Activated T-cell treated with anti-CD3 and anti-CD28 coated beads, Interleukin-2, amount 50 U/mL, for 72 hours (primary cell): ENCODE data around the gene SYDE1. TPM values are rescaled to one million over a fixed set of nuclear protein-coding genes. Genes with fewer than 3 reads are reported as not detected.

Source experiments
- ATAC-seq, 2 donors: fragments of 150-1000 bp; cut with Tn5 transposase; replicated peaks in 1 of 2; 2 replicates each; pipeline ENCODE4 v1.10.0; 2021; ENCODE audit warnings: moderate library complexity in 2 of 2, mild to moderate bottlenecking in 1 of 2
- DNase-seq, 2 donors: peaks; one replicate each; pipeline ENCODE4 v3.0.0; 2021 to 2022; ENCODE audit warnings: mixed read lengths in 1 of 2
- H3K27ac Mint-ChIP-seq: one replicate; pipeline ENCODE4 v1.8.0; 2022; ENCODE audit warnings: mild to moderate bottlenecking, moderate library complexity, mixed read lengths
- H3K27me3 Mint-ChIP-seq: one replicate; pipeline ENCODE4 v1.8.0; 2022; ENCODE audit warnings: low read depth, mixed read lengths
- H3K36me3 Mint-ChIP-seq, 2 donors: one replicate each; pipeline ENCODE4 v1.8.0; 2022; ENCODE audit warnings: mixed read lengths in 2 of 2, mild to moderate bottlenecking in 1 of 2; ENCODE audit not compliant: insufficient read depth in 2 of 2
- H3K4me1 Mint-ChIP-seq: one replicate; pipeline ENCODE4 v1.8.0; 2022; ENCODE audit warnings: low read depth, mixed read lengths
- H3K4me3 Mint-ChIP-seq, 2 donors: one replicate each; pipeline ENCODE4 v1.8.0; 2022; ENCODE audit warnings: mild to moderate bottlenecking in 2 of 2, mixed read lengths in 2 of 2, moderate library complexity in 2 of 2
- H3K9me3 Mint-ChIP-seq, 2 donors: one replicate each; pipeline ENCODE4 v1.8.0; 2022; ENCODE audit warnings: mixed read lengths in 2 of 2
- total RNA-seq, 2 donors: library from RNA; stranded (reverse); gene quantifications; one replicate each; pipeline ENCODE4 v1.2.3, GENCODE V29; 2022

SYDE1 gene
- total RNA-seq, 2 donors from 2014 or later = 1.4 to 1.6 TPM

DNA sequence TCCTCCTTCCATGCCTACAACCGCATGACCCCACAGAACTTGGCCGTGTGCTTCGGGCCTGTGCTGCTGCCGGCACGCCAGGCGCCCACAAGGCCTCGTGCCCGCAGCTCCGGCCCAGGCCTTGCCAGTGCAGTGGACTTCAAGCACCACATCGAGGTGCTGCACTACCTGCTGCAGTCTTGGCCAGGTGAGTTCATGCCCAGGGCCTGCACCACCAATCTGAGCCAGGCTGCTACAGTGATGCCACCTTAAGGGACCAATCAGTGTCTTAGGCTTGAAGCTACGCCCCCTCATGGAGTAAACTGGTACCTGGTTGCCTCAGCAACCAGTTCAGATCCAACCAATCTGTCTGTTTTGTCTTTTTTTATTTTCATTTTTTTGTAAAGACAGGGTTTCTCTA is 5.2 kb downstream of the SYDE1 start:
- Mint-ChIP-seq H3K4me3 (no peak overlapping the region), H3K4me1 (peaks cover 6% of the 10 kb centered on the region), H3K36me3 (peaks cover 0 to 1% of the 10 kb centered on the region in 2 donors), H3K9me3 (no peaks in the 10 kb centered on the region), H3K27me3 (peaks cover 8% of the 10 kb centered on the region), H3K27ac (no peak overlapping the region)
- DNase-seq (no peak), ATAC-seq (no peak)

DNA sequence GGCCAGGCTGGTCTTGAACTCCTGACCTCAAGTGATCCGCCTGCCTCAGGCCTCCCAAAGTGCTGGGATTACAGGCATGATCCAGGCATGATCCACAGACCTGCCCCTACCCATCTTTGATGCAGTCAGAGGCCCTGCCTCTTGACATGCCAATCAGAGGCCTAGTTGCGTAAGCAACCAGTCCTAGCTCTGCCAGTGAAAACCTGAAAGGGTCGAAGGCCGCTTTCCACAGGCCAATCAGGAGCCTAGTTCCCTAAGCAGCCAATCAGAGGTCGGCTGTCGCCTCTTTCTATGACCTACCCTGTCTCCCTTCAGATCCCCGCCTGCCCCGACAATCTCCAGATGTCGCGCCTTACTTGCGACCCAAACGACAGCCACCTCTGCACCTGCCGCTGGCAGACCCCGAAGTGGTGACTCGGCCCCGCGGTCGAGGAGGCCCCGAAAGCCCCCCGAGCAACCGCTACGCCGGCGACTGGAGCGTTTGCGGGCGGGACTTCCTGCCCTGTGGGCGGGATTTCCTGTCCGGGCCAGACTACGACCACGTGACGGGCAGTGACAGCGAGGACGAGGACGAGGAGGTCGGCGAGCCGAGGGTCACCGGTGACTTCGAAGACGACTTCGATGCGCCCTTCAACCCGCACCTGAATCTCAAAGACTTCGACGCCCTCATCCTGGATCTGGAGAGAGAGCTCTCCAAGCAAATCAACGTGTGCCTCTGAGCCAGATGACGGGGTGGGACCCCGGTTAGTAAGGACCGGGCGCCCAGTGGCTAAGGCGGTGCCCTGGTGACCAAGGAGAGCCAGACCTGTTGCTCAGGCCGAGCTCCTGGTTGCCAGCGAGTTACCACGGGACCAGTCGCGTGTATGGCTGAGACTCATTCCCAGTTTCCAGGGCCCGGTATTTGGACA is 6.3 kb downstream of the SYDE1 start:
- Mint-ChIP-seq H3K27ac (no peak overlapping the region), H3K4me1 (no peaks in the 10 kb centered on the region), H3K9me3 (no peaks in the 10 kb centered on the region), H3K36me3 (peaks cover 0 to 3% of the 10 kb centered on the region in 2 donors), H3K27me3 (peaks cover under 1% of the 10 kb centered on the region), H3K4me3 (no peak overlapping the region)
- DNase-seq (no peak), ATAC-seq (no peak)

DNA sequence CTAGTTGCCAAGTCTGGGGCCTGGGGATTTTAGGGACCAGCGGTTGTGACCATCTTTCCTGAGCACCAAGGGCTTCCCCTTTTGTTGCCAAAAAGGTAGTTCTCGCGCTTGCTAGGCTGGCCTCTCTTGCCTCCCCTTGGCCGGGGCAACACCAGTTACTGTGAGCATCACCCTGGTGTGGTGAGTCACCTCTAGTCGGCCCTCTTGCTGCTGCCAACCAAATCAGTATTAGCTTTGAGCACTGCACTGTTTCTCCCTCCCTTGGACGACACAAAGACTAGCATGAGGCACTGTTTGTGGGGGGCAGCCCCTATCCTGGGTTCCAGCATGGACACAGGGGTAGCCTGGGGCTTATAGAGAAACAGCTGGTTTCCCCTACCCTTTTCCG is 6.9 kb downstream of the SYDE1 start:
- Mint-ChIP-seq H3K27ac (no peak overlapping the region), H3K4me1 (no peaks in the 10 kb centered on the region), H3K27me3 (no peaks in the 10 kb centered on the region), H3K4me3 (no peak overlapping the region), H3K9me3 (no peaks in the 10 kb centered on the region), H3K36me3 (peaks cover 1 to 8% of the 10 kb centered on the region in 2 donors)
- ATAC-seq = no peak
- no peak for DNase-seq

DNA sequence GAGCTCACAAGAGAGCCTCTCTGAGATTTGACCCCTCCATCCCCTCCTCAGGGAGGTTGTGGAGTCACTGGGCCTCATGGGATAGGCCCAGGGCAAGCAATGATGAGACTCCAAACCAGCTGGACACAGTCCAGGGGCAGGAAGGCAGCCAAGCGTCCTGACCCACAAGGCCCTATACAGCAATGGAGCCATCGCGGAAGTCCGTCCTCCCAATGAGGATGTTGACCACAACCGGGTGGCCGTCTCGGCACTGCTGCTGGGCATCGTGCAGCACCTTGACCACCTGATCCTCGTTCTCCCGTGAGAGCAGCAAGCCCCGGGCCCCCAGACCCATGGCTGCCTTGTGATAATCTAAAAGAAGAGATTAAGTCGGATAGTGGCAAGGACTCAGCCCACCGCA is 7.9 kb downstream of the SYDE1 start:
- Mint-ChIP-seq H3K27ac (no peak overlapping the region), H3K36me3 (peaks cover 3 to 14% of the 10 kb centered on the region in 2 donors)
- no peak for ATAC-seq

DNA sequence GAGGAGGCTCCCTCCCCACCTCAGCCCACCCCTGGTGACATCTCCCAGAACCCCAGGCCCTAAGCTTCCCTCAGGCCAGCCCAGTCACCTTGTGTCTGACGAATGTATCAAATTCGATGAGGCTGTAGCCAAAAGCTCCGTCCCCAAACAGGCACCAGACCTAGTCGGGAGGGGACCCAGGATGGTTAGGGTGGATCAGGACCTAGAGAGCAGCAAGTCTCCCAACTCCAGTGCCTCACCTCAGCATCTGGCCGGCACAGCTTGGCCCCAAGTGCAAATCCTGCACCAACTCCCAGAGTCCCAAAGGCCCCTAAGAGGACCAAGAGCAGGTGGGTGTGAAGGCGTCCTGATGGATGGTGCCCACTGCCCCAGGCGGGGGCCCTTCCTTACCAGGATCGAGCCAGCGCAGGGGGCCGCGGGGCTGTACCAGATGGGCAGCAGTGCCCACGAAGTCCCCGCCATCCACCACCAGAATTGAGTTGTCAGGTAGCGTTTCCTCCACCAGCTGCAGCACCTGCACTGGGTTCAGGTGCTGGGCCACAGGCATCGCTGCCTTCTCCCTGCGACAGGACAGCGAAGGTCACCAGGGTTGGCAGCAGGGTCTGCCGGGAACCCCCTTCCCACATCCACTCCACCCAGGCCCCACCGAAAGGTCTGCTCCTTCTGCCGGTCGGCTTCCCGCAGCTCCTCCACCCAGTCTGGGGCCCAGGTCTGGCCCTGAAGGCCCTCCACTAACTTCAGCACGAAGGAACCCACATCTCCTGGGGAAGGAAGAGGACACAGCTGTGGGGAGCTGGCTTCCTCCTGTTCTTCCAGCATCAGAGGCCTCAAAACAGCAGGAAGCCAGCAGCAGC is 8.8 kb downstream of the SYDE1 start:
- H3K9me3 Mint-ChIP-seq = no peaks in the 10 kb centered on the region

More for the DNA sequence above, 7.9 kb downstream of the SYDE1 start:
- H3K4me3 Mint-ChIP-seq = no peak overlapping the region
- H3K27me3 Mint-ChIP-seq = no peaks in the 10 kb centered on the region
- DNase-seq = no peak
- no peaks in the 10 kb centered on the region for H3K4me1 Mint-ChIP-seq
- H3K9me3 Mint-ChIP-seq = no peaks in the 10 kb centered on the region

DNA sequence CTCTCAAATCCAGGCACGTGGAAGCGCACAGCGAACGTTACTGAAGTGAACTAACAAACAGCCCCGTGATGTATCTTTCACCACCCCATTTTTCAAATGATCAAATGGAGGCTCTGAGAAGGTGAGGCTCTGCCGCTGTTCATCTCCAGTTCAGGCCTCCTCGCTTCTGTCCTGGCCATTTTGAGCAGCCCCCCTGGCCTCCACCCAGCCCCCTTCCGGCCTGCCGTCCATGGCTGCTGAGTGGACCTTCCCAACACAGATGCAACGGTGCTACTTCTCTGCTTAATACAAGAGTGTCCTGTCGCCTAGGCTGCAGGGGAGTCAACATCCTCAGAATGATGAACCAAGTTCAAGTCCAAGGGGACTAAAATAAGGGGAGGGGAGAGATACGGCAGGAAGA is 9.7 kb downstream of the SYDE1 start:
- DNase-seq = no peak
- Mint-ChIP-seq H3K4me3 (no peak overlapping the region), H3K27me3 (no peaks in the 10 kb centered on the region), H3K27ac (no peak overlapping the region), H3K36me3 (peaks cover 5 to 25% of the 10 kb centered on the region in 2 donors), H3K9me3 (no peaks in the 10 kb centered on the region), H3K4me1 (no peaks in the 10 kb centered on the region)
- ATAC-seq = no peak

More for the DNA sequence above, 8.8 kb downstream of the SYDE1 start:
- Mint-ChIP-seq H3K4me3 (no peak overlapping the region), H3K4me1 (no peaks in the 10 kb centered on the region), H3K36me3 (peaks cover 5 to 19% of the 10 kb centered on the region in 2 donors), H3K27me3 (no peaks in the 10 kb centered on the region), H3K27ac (no peak overlapping the region)
- DNase-seq (no peak), ATAC-seq (no peak)

DNA sequence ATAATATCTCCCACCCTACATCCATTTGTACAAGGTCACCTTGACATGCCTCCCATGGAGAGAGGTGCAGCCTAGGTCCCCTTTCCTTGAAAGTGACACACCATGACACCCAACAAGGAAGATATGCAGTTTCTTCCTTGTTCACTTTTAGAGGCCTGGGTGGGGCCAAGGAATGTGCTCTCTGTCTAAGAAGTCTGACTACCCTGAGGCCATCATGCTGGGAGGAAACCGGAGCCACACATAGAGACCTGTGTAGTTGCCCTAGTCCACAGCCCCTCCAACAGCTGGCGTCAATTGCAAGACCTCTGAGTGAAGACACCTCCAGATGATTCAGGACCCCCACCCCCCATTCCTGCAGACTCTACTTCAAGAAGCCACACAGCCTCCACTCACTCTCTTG is 11.0 kb downstream of the SYDE1 start:
- Mint-ChIP-seq H3K36me3 (peaks cover 6 to 25% of the 10 kb centered on the region in 2 donors), H3K9me3 (no peaks in the 10 kb centered on the region), H3K4me3 (no peak overlapping the region), H3K4me1 (no peaks in the 10 kb centered on the region), H3K27me3 (no peaks in the 10 kb centered on the region), H3K27ac (no peak overlapping the region)
- ATAC-seq (no peak), DNase-seq (no peak)

DNA sequence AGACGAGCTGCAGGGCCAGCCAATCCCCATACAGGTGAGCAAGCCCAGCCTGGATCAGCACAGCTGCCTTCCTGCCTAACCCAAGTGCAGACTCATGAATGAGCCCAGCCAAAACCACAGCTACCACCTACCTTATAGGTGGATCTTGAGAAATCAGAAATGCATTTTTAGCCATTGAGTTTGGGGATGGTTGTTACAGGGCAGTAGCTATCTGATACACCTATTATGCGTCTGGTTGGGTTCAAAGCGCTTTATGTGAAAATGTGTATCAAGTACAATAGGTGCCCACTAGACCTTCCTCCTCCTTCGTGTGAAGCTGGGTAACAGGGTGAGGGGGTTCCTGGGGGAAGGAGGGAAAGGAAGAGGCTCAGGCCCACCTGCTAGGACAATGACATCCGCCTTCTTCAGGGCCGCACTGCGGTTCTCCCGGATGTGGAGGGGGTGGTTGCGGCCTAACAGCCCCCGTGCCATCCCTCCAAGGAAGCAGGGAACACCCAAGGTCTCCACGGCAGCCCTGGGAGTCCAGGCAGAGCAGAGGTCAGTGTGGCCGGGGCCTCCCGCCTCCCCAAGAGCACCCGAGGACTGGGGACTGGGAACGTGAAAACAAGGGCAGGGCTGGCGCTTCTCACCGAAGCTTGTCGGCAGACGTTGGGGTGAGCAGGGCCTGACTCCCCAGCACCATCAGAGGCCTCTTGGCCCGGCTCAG is 11.7 kb downstream of the SYDE1 start:
- ATAC-seq (no peak), DNase-seq (no peak)
- Mint-ChIP-seq H3K4me3 (no peak overlapping the region), H3K9me3 (no peaks in the 10 kb centered on the region), H3K27ac (no peak overlapping the region), H3K27me3 (no peaks in the 10 kb centered on the region), H3K4me1 (peaks cover 3% of the 10 kb centered on the region), H3K36me3 (peaks cover 6 to 25% of the 10 kb centered on the region in 2 donors)

DNA sequence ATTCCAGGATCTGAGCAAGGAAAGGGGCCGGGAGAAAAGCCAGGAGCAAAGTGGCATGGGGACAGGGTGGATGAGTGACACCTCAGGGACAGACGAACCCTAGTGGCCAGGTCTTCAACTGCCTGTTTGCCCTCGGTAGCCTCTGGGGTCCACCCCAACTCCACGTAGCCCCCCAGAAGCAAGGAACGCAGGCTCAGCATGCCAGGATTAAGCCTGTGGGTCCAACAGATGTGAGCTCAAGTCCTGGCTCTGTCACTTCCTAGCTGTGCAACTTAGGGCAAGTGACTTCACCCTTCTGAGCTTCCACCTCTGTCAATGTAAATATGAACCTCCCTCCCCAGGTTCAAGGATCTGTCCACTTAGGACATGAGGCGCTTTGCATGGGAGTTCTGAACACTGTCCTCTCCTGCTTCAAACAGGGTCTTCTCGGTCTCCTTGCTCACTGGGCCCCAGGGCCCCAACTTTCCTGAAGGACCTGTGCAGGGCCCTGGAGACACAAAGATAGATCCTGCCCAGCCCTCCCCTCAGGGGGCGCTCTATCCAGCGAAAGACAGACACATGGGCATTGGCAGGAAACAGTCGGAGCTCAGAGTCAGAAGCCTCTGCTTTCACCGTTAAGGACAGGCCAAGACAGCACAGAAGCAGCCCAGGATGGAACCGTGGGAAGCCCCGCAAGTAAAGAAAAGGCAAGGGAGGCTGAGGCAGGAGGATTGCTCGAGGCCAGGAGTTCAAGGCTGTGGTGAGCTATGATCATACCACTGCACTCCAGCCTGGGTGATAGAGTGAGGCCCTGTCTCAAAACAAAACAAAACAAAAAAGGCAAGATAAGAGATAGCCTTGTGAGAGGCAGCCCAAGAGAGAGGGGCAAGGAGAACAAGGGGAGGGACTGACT is 13.2 kb downstream of the SYDE1 start:
- Mint-ChIP-seq H3K4me3 (no peak overlapping the region), H3K36me3 (peaks cover 9 to 23% of the 10 kb centered on the region in 2 donors), H3K27me3 (no peaks in the 10 kb centered on the region), H3K9me3 (no peaks in the 10 kb centered on the region), H3K4me1 (peaks cover 11% of the 10 kb centered on the region), H3K27ac (no peak overlapping the region)
- ATAC-seq = no peak
- no peak for DNase-seq

DNA sequence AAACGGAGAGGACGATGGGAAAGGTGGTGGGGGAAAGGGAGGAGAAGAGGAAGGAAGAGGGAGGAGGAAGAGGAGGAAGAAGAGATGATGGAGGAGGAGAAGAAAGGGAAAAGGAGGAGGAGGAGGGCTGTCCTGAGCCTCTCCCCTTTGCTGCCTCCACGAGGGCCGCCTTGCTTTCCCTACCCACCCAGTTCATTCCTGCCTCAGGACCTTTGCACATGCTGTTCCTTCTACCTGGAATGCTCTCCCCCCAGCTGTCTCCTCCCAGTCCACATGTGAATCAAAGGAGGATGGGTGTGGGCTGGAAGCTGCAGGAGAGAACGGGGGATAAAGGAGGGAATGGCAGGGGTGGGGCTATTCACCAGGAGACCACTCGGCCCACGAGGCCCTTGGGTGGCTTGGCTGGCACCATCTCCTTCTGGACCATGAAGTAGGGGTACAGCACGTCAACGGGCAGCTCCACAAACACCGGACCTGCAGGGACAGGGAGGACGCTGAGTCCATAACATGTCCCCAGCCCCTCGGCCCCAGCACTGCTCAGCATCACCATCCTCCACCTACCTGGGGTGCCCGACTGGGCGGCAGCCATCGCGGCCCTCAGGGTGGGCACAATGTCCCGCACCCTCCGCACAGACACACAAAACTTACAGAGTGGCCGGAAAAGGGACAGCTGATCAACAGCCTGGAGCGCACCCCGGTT is 15.3 kb downstream of the SYDE1 start:
- peaks cover 11% of the 10 kb centered on the region for H3K4me1 Mint-ChIP-seq
- DNase-seq (no peak), ATAC-seq (no peak)
- no peak overlapping the region for H3K4me3 Mint-ChIP-seq
- H3K27me3 Mint-ChIP-seq = no peaks in the 10 kb centered on the region
- H3K9me3 Mint-ChIP-seq = no peaks in the 10 kb centered on the region
- H3K36me3 Mint-ChIP-seq = peaks cover 9 to 23% of the 10 kb centered on the region in 2 donors
- H3K27ac Mint-ChIP-seq = no peak overlapping the region

DNA sequence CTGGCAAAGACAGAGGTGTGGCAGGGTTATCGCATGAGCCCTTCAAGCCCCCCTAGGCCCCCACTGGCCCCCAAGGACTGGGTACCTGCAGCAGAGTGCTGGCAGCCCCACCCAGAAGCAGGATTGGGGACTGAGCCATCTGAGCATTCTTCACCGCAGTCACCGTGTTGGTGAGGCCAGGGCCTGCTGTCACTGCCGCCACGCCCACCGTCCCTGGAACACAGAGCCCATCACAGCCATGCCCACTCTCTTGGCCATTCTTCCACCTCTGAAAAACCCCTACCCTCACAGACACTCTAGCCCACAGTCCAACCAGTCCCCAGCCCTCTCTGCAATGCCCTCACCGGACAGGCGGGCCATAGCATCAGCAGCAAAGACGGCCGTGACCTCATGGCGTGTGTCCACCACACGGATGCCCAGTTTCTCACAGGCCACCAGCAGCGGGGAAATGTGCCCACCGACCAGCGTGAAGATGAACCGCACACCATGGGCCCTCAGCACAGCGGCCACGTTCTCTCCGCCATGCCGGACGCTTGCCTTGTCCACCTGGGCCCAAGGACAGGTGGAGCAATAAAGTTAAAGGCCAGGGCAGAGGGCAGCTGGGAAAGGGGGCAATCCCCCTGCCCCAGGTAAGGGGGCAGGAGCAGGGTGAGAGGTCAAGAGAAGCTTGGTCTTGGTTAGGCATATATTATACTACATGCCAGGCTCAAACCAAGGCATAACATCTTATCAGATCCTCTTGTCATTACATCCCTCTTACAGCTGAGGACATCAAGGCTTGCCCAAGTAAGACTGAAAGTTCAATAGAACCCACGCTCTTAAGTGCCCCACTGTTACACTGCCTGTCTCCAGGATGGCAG is 16.1 kb downstream of the SYDE1 start:
- Mint-ChIP-seq H3K27me3 (no peaks in the 10 kb centered on the region), H3K4me1 (peaks cover 11% of the 10 kb centered on the region), H3K27ac (no peak overlapping the region), H3K9me3 (no peaks in the 10 kb centered on the region), H3K36me3 (peaks cover 9 to 23% of the 10 kb centered on the region in 2 donors), H3K4me3 (peak overlapping the region; percentile 92)
- no peak for ATAC-seq
- DNase-seq = no peak
